Stimulated activated CD8-positive, alpha-beta memory T cell treated with anti-CD3 and anti-CD28 coated beads, Interleukin-4, amount 100 ng/mL, for 4 hours (primary cell): Measurements from ENCODE around the gene MYBPC2.

Source experiments
- DNase-seq, 2 donors: peaks; one replicate each; pipeline ENCODE4 v3.0.0-alpha.2; 2020; ENCODE audit warnings: low read depth in 2 of 2, low spot score in 1 of 2

Gene MYBPC2

GRCh38 chr19:50478901-50479715 lies 46.4 kb downstream of the MYBPC2 start:
- no peak for DNase-seq

- DNase-seq = no peak
Observed at GRCh38 chr19:50479761-50480251, 47.1 kb downstream of the MYBPC2 start.

GRCh38 chr19:50480281-50481111 lies 47.8 kb downstream of the MYBPC2 start:
- no peak for DNase-seq

- DNase-seq = no peak
Observed at GRCh38 chr19:50481351-50482149, 48.9 kb downstream of the MYBPC2 start.

- DNase-seq = no peak
Observed at GRCh38 chr19:50482271-50482855, 49.7 kb downstream of the MYBPC2 start.

- no peak for DNase-seq
Observed at GRCh38 chr19:50482916-50483315, 50.2 kb downstream of the MYBPC2 start.

GRCh38 chr19:50485284-50485955 lies 52.7 kb downstream of the MYBPC2 start:
- no peak for DNase-seq

- DNase-seq = no peak
Observed at GRCh38 chr19:50486823-50487515, 54.3 kb downstream of the MYBPC2 start.

GRCh38 chr19:50488389-50489194 lies 55.9 kb downstream of the MYBPC2 start:
- no peak for DNase-seq

GRCh38 chr19:50489461-50490011 lies 56.8 kb downstream of the MYBPC2 start:
- DNase-seq = no peak

GRCh38 chr19:50490411-50490811 lies 57.7 kb downstream of the MYBPC2 start:
- no peak for DNase-seq

- no peak for DNase-seq
Observed at GRCh38 chr19:50490991-50491472, 58.3 kb downstream of the MYBPC2 start.

GRCh38 chr19:50492303-50493052 lies 59.8 kb downstream of the MYBPC2 start:
- no peak for DNase-seq

GRCh38 chr19:50493171-50493570 lies 60.5 kb downstream of the MYBPC2 start:
- DNase-seq = no peak

- DNase-seq = no peak
Observed at GRCh38 chr19:50494186-50495019, 61.7 kb downstream of the MYBPC2 start.

- no peak for DNase-seq
Observed at GRCh38 chr19:50495020-50495531, 62.4 kb downstream of the MYBPC2 start.
